Astrocyte (in vitro differentiated cells and primary cell): Measurements from ENCODE around the gene CYP1A2. TPM values are rescaled to one million over a fixed set of nuclear protein-coding genes. Genes with fewer than 3 reads are reported as not detected.

Experiments used
- DNase-seq: peaks from one replicate; pipeline ENCODE4 v3.0.0-alpha.2; 2010; ENCODE audit warnings: low read depth
- FAIRE-seq: peaks from 2 replicates; lab custom pipeline; 2011; peaks lifted over from hg19 to GRCh38; lab: Jason Lieb, UNC
- H2AFZ ChIP-seq: 2 replicates; pipeline ENCODE4 v1.6.0; 2012; ENCODE audit warnings: low read depth, low read length, inconsistent platforms
- H3K27ac ChIP-seq: 2 replicates; pipeline ENCODE4 v1.5.1; 2011; ENCODE audit warnings: low read depth, low read length, inconsistent platforms
- H3K27me3 ChIP-seq: 2 replicates; pipeline ENCODE4 v1.6.0; 2011; ENCODE audit warnings: low read length, inconsistent platforms; ENCODE audit not compliant: insufficient read depth
- H3K36me3 ChIP-seq: 2 replicates; pipeline ENCODE4 v1.5.1; 2011; ENCODE audit warnings: low read length, inconsistent platforms; ENCODE audit not compliant: insufficient read depth
- H3K4me1 ChIP-seq: 2 replicates; pipeline ENCODE4 v1.5.1; 2011; ENCODE audit warnings: low read length, inconsistent platforms; ENCODE audit not compliant: insufficient read depth
- H3K4me2 ChIP-seq: 2 replicates; pipeline ENCODE4 v1.6.0; 2012; ENCODE audit warnings: low read length, inconsistent platforms
- H3K4me3 ChIP-seq: 2 replicates; pipeline ENCODE4 v1.5.1; 2011; ENCODE audit warnings: low read depth, mild to moderate bottlenecking, low read length, inconsistent platforms; ENCODE audit not compliant: insufficient read depth
- H3K79me2 ChIP-seq: 2 replicates; pipeline ENCODE4 v1.6.0; 2012; ENCODE audit warnings: mild to moderate bottlenecking, low read length, inconsistent platforms; ENCODE audit not compliant: insufficient read depth
- H3K9ac ChIP-seq: 2 replicates; pipeline ENCODE4 v1.6.0; 2012; ENCODE audit warnings: mild to moderate bottlenecking, low read length, inconsistent platforms
- H3K9me3 ChIP-seq: 2 replicates; pipeline ENCODE4 v1.5.1; 2012; ENCODE audit warnings: low read depth, mild to moderate bottlenecking, low read length, inconsistent platforms; ENCODE audit not compliant: insufficient read depth
- H4K20me1 ChIP-seq: 2 replicates; pipeline ENCODE4 v1.6.0; 2012; ENCODE audit warnings: low read length, inconsistent platforms; ENCODE audit not compliant: insufficient read depth
- H3K27ac Mint-ChIP-seq: one replicate; pipeline ENCODE4 v1.8.0; 2021; ENCODE audit warnings: mild to moderate bottlenecking, mixed read lengths; ENCODE audit not compliant: unreplicated experiment
- H3K27me3 Mint-ChIP-seq: one replicate; pipeline ENCODE4 v1.8.0; 2021; ENCODE audit warnings: low read depth, mixed read lengths; ENCODE audit not compliant: unreplicated experiment
- H3K36me3 Mint-ChIP-seq: one replicate; pipeline ENCODE4 v1.8.0; 2021; ENCODE audit warnings: low read depth, mixed read lengths; ENCODE audit not compliant: unreplicated experiment
- H3K4me1 Mint-ChIP-seq: one replicate; pipeline ENCODE4 v1.8.0; 2021; ENCODE audit warnings: low read depth, mixed read lengths; ENCODE audit not compliant: unreplicated experiment
- H3K4me3 Mint-ChIP-seq: one replicate; pipeline ENCODE4 v1.8.0; 2021; ENCODE audit warnings: mild to moderate bottlenecking, moderate library complexity, mixed read lengths; ENCODE audit not compliant: unreplicated experiment
- H3K9me3 Mint-ChIP-seq: one replicate; pipeline ENCODE4 v1.8.0; 2021; ENCODE audit warnings: mild to moderate bottlenecking, mixed read lengths; ENCODE audit not compliant: unreplicated experiment
- CTCF ChIP-seq: IDR thresholded peaks from 2 replicates; pipeline ENCODE4 v1.5.1; 2011; ENCODE audit warnings: low read depth, mild to moderate bottlenecking, inconsistent platforms, low read length, moderate library complexity; ENCODE audit not compliant: insufficient read depth
- EZH2 ChIP-seq: IDR thresholded peaks from 2 replicates; pipeline ENCODE4 v1.6.1; 2012; ENCODE audit warnings: mild to moderate bottlenecking, low read length, inconsistent platforms; ENCODE audit not compliant: insufficient read depth
- total RNA-seq: library from RNA; stranded (reverse); gene quantifications from 2 replicates; pipeline ENCODE4 v1.2.1, GENCODE V29; 2021

The CYP1A2 gene
- total RNA-seq, 1 donor from 2014 or later: not detected

GRCh38 chr15:74778599-74778970 is 29.9 kb downstream of the CYP1A2 start:
- H3K9me3 ChIP-seq: no peaks in the 10 kb centered on the region
- Mint-ChIP-seq H3K4me3 (no peak overlapping the region), H3K4me1 (peaks cover 22% of the 10 kb centered on the region), H3K36me3 (no peaks in the 10 kb centered on the region), H3K27me3 (peaks cover 5% of the 10 kb centered on the region), H3K27ac (no peak overlapping the region), H3K9me3 (no peaks in the 10 kb centered on the region)
- TF ChIP-seq CTCF (no peak), EZH2 (no peak)
- H4K20me1 ChIP-seq: peaks cover 11% of the 10 kb centered on the region
- H3K27me3 ChIP-seq: no peaks in the 10 kb centered on the region
- peaks cover 12% of the 10 kb centered on the region for H3K79me2 ChIP-seq
- no peaks in the 10 kb centered on the region for H3K36me3 ChIP-seq
- DNase-seq (no peak), FAIRE-seq (no peak)
- no peak overlapping the region for H3K27ac ChIP-seq
- no peak overlapping the region for H3K4me3 ChIP-seq
- no peak overlapping the region for H3K9ac ChIP-seq
- peaks cover 21% of the 10 kb centered on the region for H3K4me1 ChIP-seq
- H3K4me2 ChIP-seq: no peak overlapping the region
- H2AFZ ChIP-seq: no peak overlapping the region

- no peak for DNase-seq
- Mint-ChIP-seq H3K27me3 (peaks cover 5% of the 10 kb centered on the region), H3K9me3 (no peaks in the 10 kb centered on the region), H3K4me1 (peaks cover 25% of the 10 kb centered on the region), H3K36me3 (no peaks in the 10 kb centered on the region), H3K27ac (no peak overlapping the region), H3K4me3 (no peak overlapping the region)
- Histone ChIP-seq H3K9ac (no peak overlapping the region), H2AFZ (no peak overlapping the region), H4K20me1 (peaks cover 17% of the 10 kb centered on the region), H3K79me2 (peaks cover 18% of the 10 kb centered on the region), H3K36me3 (no peaks in the 10 kb centered on the region), H3K4me3 (no peak overlapping the region), H3K4me2 (no peak overlapping the region), H3K4me1 (peaks cover 27% of the 10 kb centered on the region), H3K9me3 (no peaks in the 10 kb centered on the region), H3K27ac (no peak overlapping the region), H3K27me3 (no peaks in the 10 kb centered on the region)
- no peak for FAIRE-seq
- TF ChIP-seq CTCF (no peak), EZH2 (no peak)
Measured at GRCh38 chr15:74779162-74779648, 30.6 kb downstream of the CYP1A2 start.

- TF ChIP-seq EZH2 (no peak), CTCF (no peak)
- Histone ChIP-seq H3K27ac (no peak overlapping the region), H2AFZ (peak overlapping the region; percentile 92), H3K4me1 (peaks cover 27% of the 10 kb centered on the region), H3K4me3 (peak overlapping the region; percentile 65), H3K4me2 (peak overlapping the region; percentile 100), H3K36me3 (no peaks in the 10 kb centered on the region), H3K27me3 (no peaks in the 10 kb centered on the region), H3K9ac (peak overlapping the region; percentile 73), H3K9me3 (no peaks in the 10 kb centered on the region), H4K20me1 (peaks cover 33% of the 10 kb centered on the region), H3K79me2 (peaks cover 34% of the 10 kb centered on the region)
- DNase-seq (no peak), FAIRE-seq (no peak)
- Mint-ChIP-seq H3K27me3 (peaks cover 3% of the 10 kb centered on the region), H3K27ac (peak overlapping the region; percentile 81), H3K4me1 (peaks cover 27% of the 10 kb centered on the region), H3K36me3 (no peaks in the 10 kb centered on the region), H3K4me3 (peak overlapping the region; percentile 86), H3K9me3 (no peaks in the 10 kb centered on the region)
Measured at GRCh38 chr15:74780523-74781430, 32.1 kb downstream of the CYP1A2 start.
